Thyroid gland (tissue), 4 donors: Measurements from ENCODE around the gene SEMA6A. TPM values are rescaled to one million over a fixed set of nuclear protein-coding genes. Genes with fewer than 3 reads are reported as not detected.

Experiments used
- DNase-seq, 2 donors: peaks; one replicate each; pipeline ENCODE4 v3.0.0-alpha.2; 2019
- H3K27ac ChIP-seq, 3 donors: fragments of 200-600 bp; sonication (generic); 1 replicate in 2 of 3; 2 replicates in 1 of 3; pipeline ENCODE4 v1.5.1; 2016 to 2019; ENCODE audit warnings: mild to moderate bottlenecking in 1 of 3, moderate library complexity in 1 of 3
- H3K27me3 ChIP-seq: fragments of 200-600 bp; sonication (generic); one replicate; pipeline ENCODE4 v1.5.1; 2019
- H3K36me3 ChIP-seq, 2 donors: fragments of 200-600 bp; sonication (generic); one replicate each; pipeline ENCODE4 v1.5.1; 2016 to 2019
- H3K4me1 ChIP-seq, 2 donors: fragments of 200-600 bp; sonication (generic); one replicate each; pipeline ENCODE4 v1.5.1; 2017 to 2019
- H3K4me3 ChIP-seq, 3 donors: fragments of 200-600 bp; sonication (generic); replicated peaks in 1 of 3; 1 replicate in 2 of 3; 2 replicates in 1 of 3; pipeline ENCODE4 v1.5.1; 2016; ENCODE audit warnings: mild to moderate bottlenecking in 1 of 3
- H3K9me3 ChIP-seq: fragments of 200-600 bp; sonication (generic); one replicate; pipeline ENCODE4 v1.5.1; 2017
- CTCF ChIP-seq, 6 experiments: fragments of 200-600 bp in 3 of 6; fragments of 450-650 bp in 3 of 6; sonication (generic) in 3 of 6; IDR thresholded peaks; one replicate each; pipeline ENCODE4 v1.5.1; 2016 to 2019; ENCODE audit warnings: antibody characterized with exemption in 6 of 6, mild to moderate bottlenecking in 2 of 6, inconsistent platforms in 1 of 6, moderate library complexity in 1 of 6
- POLR2A ChIP-seq, 2 donors: fragments of 450-650 bp; IDR thresholded peaks; one replicate each; pipeline ENCODE4 v1.6.1; 2017; ENCODE audit warnings: antibody characterized with exemption in 2 of 2, mild to moderate bottlenecking in 2 of 2, moderate library complexity in 1 of 2
- WGBS, 2 donors: methylation state at CpG; one replicate each; pipeline ENCODE4 v1.1.5; 2017; 5-methylcytosine and 5-hydroxymethylcytosine counted together
- intact Hi-C: fragments of 100-400 bp; cut with DNase I; formaldehyde crosslinking; loops from one replicate; pipeline ENCODE4 v1.15.1; 2023
- total RNA-seq, 4 donors: library from RNA; depleted of rRNA; stranded (reverse); fragments of >200 nt; gene quantifications; one replicate each; pipeline ENCODE4 v1.2.3, GENCODE V29; 2016

The SEMA6A gene
- total RNA-seq, 4 donors from 2014 or later, result 27.6 to 37.9 (median 30.4) TPM

GRCh38 chr5:116410336-116410890 lies 164.2 kb downstream of the SEMA6A start:
- no peaks in the 10 kb centered on the region for H3K9me3 ChIP-seq
- H3K4me3 ChIP-seq, result no peak overlapping the region
- no peak for DNase-seq
- H3K27ac ChIP-seq, result no peak overlapping the region
- H3K36me3 ChIP-seq, result no peaks in the 10 kb centered on the region
- H3K27me3 ChIP-seq, result no peaks in the 10 kb centered on the region
- intact Hi-C loops, result no loop called here
- no peak for TF ChIP-seq POLR2A (IDR thresholded peaks at IDR 0.05)
- no peak for TF ChIP-seq CTCF (IDR thresholded peaks at IDR 0.05)
- 82 to 85% methylated on average over 3 of the region's 3 CpGs for WGBS, 2 donors
- H3K4me1 ChIP-seq, result no peaks in the 10 kb centered on the region

GRCh38 chr5:116409591-116410296 lies 164.9 kb downstream of the SEMA6A start:
- Histone ChIP-seq H3K4me1 (no peaks in the 10 kb centered on the region), H3K9me3 (no peaks in the 10 kb centered on the region), H3K36me3 (no peaks in the 10 kb centered on the region), H3K4me3 (no peak overlapping the region), H3K27me3 (no peaks in the 10 kb centered on the region), H3K27ac (no peak overlapping the region)
- intact Hi-C loops, result no loop called here
- no peak for DNase-seq
- TF ChIP-seq POLR2A (IDR thresholded peaks at IDR 0.05), result no peak
- 73 to 85% methylated on average over 5 of the region's 5 CpGs for WGBS, 2 donors

GRCh38 chr5:116406306-116407041 lies 168.1 kb downstream of the SEMA6A start:
- Histone ChIP-seq H3K4me3 (no peak overlapping the region), H3K36me3 (no peaks in the 10 kb centered on the region), H3K9me3 (no peaks in the 10 kb centered on the region), H3K27me3 (no peaks in the 10 kb centered on the region), H3K27ac (no peak overlapping the region), H3K4me1 (no peaks in the 10 kb centered on the region)
- intact Hi-C loops, result no loop called here
- 92 to 93% methylated on average over 7 of the region's 7 CpGs for WGBS, 2 donors
- TF ChIP-seq CTCF (IDR thresholded peaks at IDR 0.05) (no peak), POLR2A (IDR thresholded peaks at IDR 0.05) (no peak)
- DNase-seq, result no peak

- WGBS, 2 donors, result 89 to 91% methylated on average over 3 of the region's 3 CpGs
- Histone ChIP-seq H3K4me3 (no peak overlapping the region), H3K36me3 (no peaks in the 10 kb centered on the region), H3K9me3 (no peaks in the 10 kb centered on the region), H3K4me1 (no peaks in the 10 kb centered on the region), H3K27ac (no peak overlapping the region), H3K27me3 (no peaks in the 10 kb centered on the region)
- intact Hi-C loops, result no loop called here
- DNase-seq, result no peak
- no peak for TF ChIP-seq POLR2A (IDR thresholded peaks at IDR 0.05)
- no peak for TF ChIP-seq CTCF (IDR thresholded peaks at IDR 0.05)
Observed at GRCh38 chr5:116404792-116405191, 169.8 kb downstream of the SEMA6A start.

GRCh38 chr5:116404016-116404415 lies 170.6 kb downstream of the SEMA6A start:
- DNase-seq, result no peak
- Histone ChIP-seq H3K4me1 (no peaks in the 10 kb centered on the region), H3K9me3 (no peaks in the 10 kb centered on the region), H3K4me3 (no peak overlapping the region), H3K36me3 (no peaks in the 10 kb centered on the region), H3K27ac (no peak overlapping the region), H3K27me3 (no peaks in the 10 kb centered on the region)
- intact Hi-C loops, result no loop called here
- TF ChIP-seq CTCF (IDR thresholded peaks at IDR 0.05), result no peak
- no peak for TF ChIP-seq POLR2A (IDR thresholded peaks at IDR 0.05)
- 72 to 86% methylated on average over 2 of the region's 2 CpGs for WGBS, 2 donors
